ENCODE measurements around the gene PPCDC.

The PPCDC gene

GRCh38 chr15:75023181-75023871 lies at the start of gene PPCDC:
TSS of gene PPCDC (plus strand) at chr15:75023590. CDS start at chr15:75028319, 4,729 bp downstream.
- peak; percentile 84 for DNase-seq (ENCODE audit: low read depth, low spot score)

GRCh38 chr15:74976159-74976558 lies 47.2 kb upstream of the PPCDC start:
- no peak for DNase-seq (ENCODE audit: low read depth, low spot score)

DNA sequence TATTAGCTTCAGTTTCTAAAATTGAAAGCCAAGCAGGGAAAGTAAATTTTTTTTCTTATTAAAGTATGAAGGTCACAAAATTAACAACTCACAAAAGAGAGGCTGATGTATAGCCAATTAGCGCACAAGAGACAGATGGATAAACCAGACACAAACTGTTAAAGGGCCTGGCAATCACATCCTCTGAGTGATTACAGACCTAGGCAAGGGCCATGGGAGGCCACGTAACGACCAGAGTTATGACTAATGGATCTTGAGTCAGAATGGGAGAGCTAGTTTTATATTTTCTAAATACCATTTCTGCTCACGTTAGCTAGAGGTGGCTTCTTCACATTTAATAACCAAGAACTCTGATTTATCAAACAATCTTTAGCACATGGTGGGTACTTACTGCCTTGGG lies 45.8 kb upstream of the PPCDC start:
- DNase-seq (ENCODE audit: low read depth, low spot score) = no peak

DNA sequence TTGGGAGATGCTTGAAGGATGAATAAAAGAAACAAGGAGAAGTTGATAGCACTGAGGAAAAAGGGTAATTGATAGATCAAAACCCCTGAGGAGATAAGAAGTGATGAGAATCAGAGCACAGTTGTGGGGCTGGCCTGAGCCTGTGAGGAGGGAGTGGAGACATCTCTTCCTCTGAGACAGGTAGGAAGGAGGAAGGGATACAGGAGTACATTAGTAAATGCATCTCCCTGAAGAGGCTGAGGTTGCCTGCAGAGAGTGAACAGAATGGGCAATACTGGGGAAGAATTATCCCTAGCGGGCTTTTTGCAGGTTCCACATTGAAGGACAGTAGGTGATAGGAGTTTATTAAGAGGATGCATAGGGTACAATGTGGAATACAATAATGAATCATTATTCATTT lies 45.3 kb upstream of the PPCDC start:
- DNase-seq (ENCODE audit: low read depth, low spot score) = no peak

GRCh38 chr15:74978503-74978902 lies 44.9 kb upstream of the PPCDC start:
- DNase-seq (ENCODE audit: low read depth, low spot score) = no peak

DNA sequence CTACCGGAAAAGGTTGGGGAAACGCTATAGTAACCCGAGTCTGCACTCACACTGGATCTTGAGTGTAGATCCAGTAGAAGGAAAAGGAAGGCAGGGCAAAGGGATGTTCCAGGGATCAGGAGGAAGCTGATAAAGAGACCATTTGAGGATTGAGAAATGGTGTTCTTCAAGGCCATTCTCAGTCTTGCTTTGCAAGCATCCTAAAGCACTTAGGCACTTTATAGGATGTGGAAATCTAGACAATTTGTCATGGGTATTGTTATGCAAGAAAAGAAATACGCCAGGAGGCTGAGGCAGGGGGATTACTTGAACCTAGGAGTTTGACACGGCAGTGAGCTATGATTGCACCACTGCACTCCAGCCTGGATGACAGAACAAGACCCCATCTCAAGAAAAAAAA lies 41.2 kb upstream of the PPCDC start:
- DNase-seq (ENCODE audit: low read depth, low spot score) = no peak

DNA sequence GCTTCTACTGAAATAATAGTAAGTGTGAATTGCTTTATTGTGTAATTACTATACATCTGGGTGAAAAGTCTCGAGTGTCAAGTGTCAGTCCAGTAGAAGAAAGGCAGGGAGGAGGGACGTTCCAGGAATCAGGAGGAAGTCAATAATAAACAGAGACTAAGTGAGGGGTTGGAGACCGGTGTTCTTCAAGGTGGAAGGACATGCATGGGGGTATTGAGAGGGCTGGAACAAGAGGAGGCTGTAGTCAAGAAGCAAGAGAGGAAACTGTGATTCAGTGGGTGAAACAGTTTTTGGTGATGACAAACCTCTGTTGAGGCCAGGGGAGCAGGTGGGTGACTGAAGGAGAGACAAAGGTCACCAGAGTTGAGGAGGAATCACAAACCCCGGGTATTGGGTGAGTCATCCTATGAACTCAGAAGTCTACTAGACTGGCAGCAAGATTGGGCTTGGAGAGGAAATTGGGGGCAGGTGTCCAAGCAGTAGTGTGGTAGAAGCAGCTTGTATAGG lies 39.6 kb upstream of the PPCDC start:
- DNase-seq (ENCODE audit: low read depth, low spot score) = no peak

- no peak for DNase-seq (ENCODE audit: low read depth, low spot score)
These were observed 35.2 kb upstream of the PPCDC start for GRCh38 chr15:74988007-74988800.

GRCh38 chr15:74989527-74989926 lies 33.9 kb upstream of the PPCDC start:
- DNase-seq (ENCODE audit: low read depth, low spot score) = no peak

- DNase-seq (ENCODE audit: low read depth, low spot score) = no peak
These were observed 30.8 kb upstream of the PPCDC start for GRCh38 chr15:74992619-74993018.

- no peak for DNase-seq (ENCODE audit: low read depth, low spot score)
These were observed 29.2 kb upstream of the PPCDC start for GRCh38 chr15:74994236-74994635.

GRCh38 chr15:74994685-74995084 lies 28.7 kb upstream of the PPCDC start:
- DNase-seq (ENCODE audit: low read depth, low spot score) = no peak

DNA sequence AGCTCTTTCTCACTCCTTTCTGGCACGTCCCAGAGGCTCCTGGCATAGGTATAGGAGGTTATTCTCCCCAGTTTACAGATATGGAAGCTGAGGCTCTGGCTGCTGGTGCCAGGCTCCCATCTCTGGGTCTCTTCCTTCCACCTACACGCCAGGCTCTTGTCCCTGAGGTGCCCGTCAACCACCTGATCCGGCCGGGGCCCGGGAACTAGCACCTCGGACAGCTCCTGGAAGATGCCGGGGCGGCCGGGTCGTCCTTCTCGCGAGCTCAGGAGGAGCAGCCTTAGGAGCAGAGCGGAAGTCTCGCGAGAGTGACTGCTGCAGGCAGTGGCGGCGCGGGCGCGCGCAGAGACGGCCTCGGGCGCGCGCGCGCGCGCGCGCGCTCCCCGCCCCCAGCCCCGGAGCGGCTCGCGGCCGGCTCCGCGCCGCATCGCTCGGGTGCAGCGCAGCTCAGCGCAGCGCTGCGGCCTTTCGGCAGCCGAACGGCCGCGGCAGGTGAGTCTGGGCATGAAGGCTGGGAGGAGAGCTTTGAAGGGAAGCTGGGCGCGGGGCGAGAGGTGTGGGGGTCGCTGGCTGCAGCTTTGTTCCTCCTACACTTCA lies 28.1 kb upstream of the PPCDC start, which contains the start of gene SCAMP5:
Gene SCAMP5, plus strand, starts transcription at position 382 of the 597 bp plus-strand sequence. CDS start 16,277 bp downstream, outside the sequence.
- peak; percentile 72 for DNase-seq (ENCODE audit: low read depth, low spot score)

GRCh38 chr15:74995779-74996765 lies 27.3 kb upstream of the PPCDC start:
- no peak for DNase-seq (ENCODE audit: low read depth, low spot score)

DNA sequence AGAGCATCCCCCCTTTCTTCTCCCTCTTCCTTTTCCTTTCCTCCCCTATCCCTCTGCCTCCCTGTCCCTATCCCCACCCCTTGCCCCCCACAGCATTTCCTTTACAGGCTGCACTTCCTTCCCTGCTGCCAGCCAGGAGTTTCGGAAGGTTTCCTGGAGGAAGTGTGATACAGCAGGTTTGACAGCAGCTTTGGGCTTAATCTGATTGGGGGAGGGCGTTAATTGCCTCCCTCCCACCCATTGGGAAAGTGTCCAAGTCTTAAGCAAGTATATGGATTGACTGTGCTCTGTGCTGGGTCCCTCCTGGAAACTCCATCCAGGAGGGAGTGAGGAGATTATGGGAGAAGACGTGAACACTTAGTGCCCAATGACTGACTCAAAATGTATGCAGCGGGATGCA lies 26.2 kb upstream of the PPCDC start:
- no peak for DNase-seq (ENCODE audit: low read depth, low spot score)

- no peak for DNase-seq (ENCODE audit: low read depth, low spot score)
These were observed 25.8 kb upstream of the PPCDC start for GRCh38 chr15:74997543-74997942.

DNA sequence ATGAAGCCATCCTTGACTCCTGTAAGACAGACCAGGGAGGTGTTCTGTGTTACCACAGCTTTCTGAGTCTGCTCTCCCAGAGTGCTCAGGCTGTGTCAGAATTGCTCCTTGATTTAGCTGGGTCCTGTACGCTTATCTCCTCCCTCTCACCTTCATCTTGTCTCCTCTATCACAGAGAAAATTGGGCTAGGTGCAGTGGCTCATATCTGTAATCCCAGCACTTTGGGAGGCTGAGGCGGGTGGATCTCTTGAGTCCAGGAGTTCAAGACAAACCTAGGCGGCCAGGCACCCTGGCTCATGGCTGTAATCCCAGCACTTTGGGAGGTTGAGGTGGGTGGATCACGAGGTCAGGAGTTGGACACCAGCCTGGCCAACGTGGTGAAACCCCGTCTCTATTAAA lies 22.1 kb upstream of the PPCDC start:
- no peak for DNase-seq (ENCODE audit: low read depth, low spot score)

GRCh38 chr15:75002398-75002797 lies 21.0 kb upstream of the PPCDC start:
- no peak for DNase-seq (ENCODE audit: low read depth, low spot score)

- no peak for DNase-seq (ENCODE audit: low read depth, low spot score)
These were observed 16.2 kb upstream of the PPCDC start for GRCh38 chr15:75007216-75007615.

- DNase-seq (ENCODE audit: low read depth, low spot score) = no peak
These were observed 15.2 kb upstream of the PPCDC start for GRCh38 chr15:75008221-75008625.

GRCh38 chr15:75008629-75009326 lies 14.6 kb upstream of the PPCDC start:
- no peak for DNase-seq (ENCODE audit: low read depth, low spot score)

All from activated CD4-positive, CD25-positive, alpha-beta regulatory T cell treated with anti-CD3 and anti-CD28 coated beads, Interleukin-2, amount 50 U/mL, for 16 hours (primary cell).